HCT116 (cell line): ENCODE results near the gene STK24. TPM values are rescaled to one million over a fixed set of nuclear protein-coding genes. Genes with fewer than 3 reads are reported as not detected.

Experiments
- ATAC-seq: fragments of 200-7000 bp; cut with Tn5 transposase; 2 replicates; pipeline ENCODE4 v1.9.1; 2020; ENCODE audit warnings: mild to moderate bottlenecking, moderate library complexity
- BruUV-seq: library from RNA; stranded (reverse); fragments of 400-500 nt; replicated peaks from 2 replicates; lab custom pipeline; 2021; lab: Mats Ljungman, UMichigan
- CTCF ChIA-PET: fragments of 300-600 bp; sonication (Branson Sonifier 250); formaldehyde crosslinking; loops from one replicate; lab custom pipeline; 2021; ENCODE audit warnings: antibody characterized with exemption; lab: Charles Lee
- POLR2A ChIA-PET: fragments of 300-600, 350-600 bp; sonication (Branson Sonifier 250); formaldehyde crosslinking; loops from one replicate; lab custom pipeline; 2021; ENCODE audit warnings: antibody characterized with exemption; lab: Charles Lee
- RAD21 ChIA-PET, 2 experiments: fragments of 300-600 bp; sonication (Branson Sonifier 250); formaldehyde crosslinking; loops; one replicate each; lab custom pipeline; 2023; ENCODE audit warnings: low total read pairs in 2 of 2; ENCODE audit not compliant: uncharacterized antibody in 2 of 2, unreplicated experiment in 2 of 2, low non-redundant PET in 1 of 2; lab: Charles Lee
- DNase-seq: peaks from one replicate; pipeline ENCODE4 v3.0.0-alpha.2; 2010; ENCODE audit warnings: low read depth, low spot score
- H2AFZ ChIP-seq: fragments of 200-600 bp; shearing (Covaris generic), sonication (generic); 2 replicates; pipeline ENCODE4 v1.6.1; 2017; ENCODE audit warnings: low read depth, mixed run types, mixed read lengths, antibody characterized with exemption, low read length; ENCODE audit not compliant: poor library complexity, severe bottlenecking
- H3K27ac ChIP-seq: 2 replicates; pipeline ENCODE4 v1.5.1; 2012; ENCODE audit warnings: low read depth, low read length
- H3K27me3 ChIP-seq: fragments of 200-600 bp; sonication (generic); 2 replicates; pipeline ENCODE4 v1.6.1; 2016; ENCODE audit warnings: mixed run types, low read length, mixed read lengths; ENCODE audit not compliant: insufficient read depth
- H3K36me3 ChIP-seq, 2 experiments: fragments of 200-500 bp in 1 of 2; fragments of 200-600 bp in 1 of 2; sonication (Bioruptor generic) in 1 of 2; sonication (generic) in 1 of 2; 2 replicates each; pipeline versions ENCODE4 v1.5.1 to v1.6.1; 2014 to 2016; ENCODE audit warnings: low read length in 2 of 2, inconsistent platforms in 1 of 2, mixed read lengths in 1 of 2, mixed run types in 1 of 2; ENCODE audit not compliant: insufficient read depth in 2 of 2, control insufficient read depth in 1 of 2
- H3K4me1 ChIP-seq, 2 experiments: fragments of 200-600 bp in 1 of 2; sonication (generic) in 1 of 2; 2 replicates each; pipeline versions ENCODE4 v1.5.1 to v1.6.1; 2012 to 2017; ENCODE audit warnings: low read length in 2 of 2, inconsistent platforms in 1 of 2, mild to moderate bottlenecking in 1 of 2, mixed read lengths in 1 of 2, mixed run types in 1 of 2, moderate library complexity in 1 of 2; ENCODE audit not compliant: insufficient read depth in 2 of 2, control insufficient read depth in 1 of 2
- H3K4me2 ChIP-seq: fragments of 200-600 bp; sonication (generic); 2 replicates; pipeline ENCODE4 v1.6.1; 2017; ENCODE audit warnings: mixed run types, low read length, mixed read lengths
- H3K4me3 ChIP-seq, 2 experiments: fragments of 200-600 bp in 1 of 2; sonication (generic) in 1 of 2; replicated peaks in 1 of 2; 2 replicates each; pipeline ENCODE4 v1.5.1; 2011 to 2016; ENCODE audit warnings: low read length in 2 of 2, control low read depth in 1 of 2, low read depth in 1 of 2, mild to moderate bottlenecking in 1 of 2, mixed read lengths in 1 of 2, mixed run types in 1 of 2
- H3K79me2 ChIP-seq: fragments of 200-600 bp; sonication (generic); 2 replicates; pipeline ENCODE4 v1.6.1; 2017; ENCODE audit warnings: mild to moderate bottlenecking, mixed run types, low read length, moderate library complexity, mixed read lengths; ENCODE audit not compliant: insufficient read depth
- H3K9ac ChIP-seq: fragments of 200-600 bp; sonication (generic); 2 replicates; pipeline ENCODE4 v1.6.1; 2016; ENCODE audit warnings: low read length, mixed read lengths
- H3K9me2 ChIP-seq: fragments of 200-600 bp; sonication (generic), shearing (Covaris generic); 2 replicates; pipeline ENCODE4 v1.6.1; 2017; ENCODE audit warnings: mixed run types, mild to moderate bottlenecking, moderate library complexity; ENCODE audit not compliant: insufficient read depth
- H3K9me3 ChIP-seq, 2 experiments: fragments of 200-500 bp in 1 of 2; fragments of 200-600 bp in 1 of 2; sonication (Bioruptor generic) in 1 of 2; sonication (generic) in 1 of 2; 2 replicates each; pipeline ENCODE4 v1.6.1; 2014 to 2017; ENCODE audit warnings: low read length in 2 of 2, mixed read lengths in 2 of 2, inconsistent platforms in 1 of 2, low read depth in 1 of 2, mild to moderate bottlenecking in 1 of 2, mixed run types in 1 of 2, moderate library complexity in 1 of 2; ENCODE audit not compliant: control insufficient read depth in 1 of 2, insufficient read depth in 1 of 2
- H4K20me1 ChIP-seq: fragments of 200-600 bp; sonication (generic), shearing (Covaris generic); 2 replicates; pipeline ENCODE4 v1.6.1; 2017; ENCODE audit warnings: mixed run types, mild to moderate bottlenecking, moderate library complexity; ENCODE audit not compliant: insufficient read depth
- ATF3 ChIP-seq: IDR thresholded peaks from 2 replicates; pipeline ENCODE4 v1.6.1; 2012
- CBX3 ChIP-seq: IDR thresholded peaks from 2 replicates; pipeline ENCODE4 v1.6.1; 2012; ENCODE audit warnings: low read depth
- CEBPB ChIP-seq: IDR thresholded peaks from 2 replicates; pipeline ENCODE4 v1.6.1; 2012; ENCODE audit warnings: low read depth
- CTCF ChIP-seq, 3 experiments: fragments of 200-600 bp in 1 of 3; sonication (generic) in 1 of 3; IDR thresholded peaks in 2 of 3; conservative IDR thresholded peaks in 1 of 3; 2 replicates each; pipeline ENCODE4 v1.5.1; 2012 to 2017; ENCODE audit warnings: low read depth in 2 of 3, low read length in 2 of 3, antibody characterized with exemption in 1 of 3, borderline replicate concordance in 1 of 3, control low read depth in 1 of 3, mild to moderate bottlenecking in 1 of 3, mixed read lengths in 1 of 3, mixed run types in 1 of 3, moderate library complexity in 1 of 3; ENCODE audit not compliant: insufficient read depth in 1 of 3
- EGR1 ChIP-seq: IDR thresholded peaks from 2 replicates; pipeline ENCODE4 v1.6.1; 2012; ENCODE audit warnings: low read depth
- ELF1 ChIP-seq: IDR thresholded peaks from 2 replicates; pipeline ENCODE4 v1.6.1; 2012; ENCODE audit warnings: low read depth, borderline replicate concordance
- EZH2 ChIP-seq: fragments of 200-600 bp; sonication (generic); IDR thresholded peaks from 2 replicates; pipeline ENCODE4 v1.6.1; 2017; ENCODE audit warnings: antibody characterized with exemption, mixed run types
- FOSL1 ChIP-seq: IDR thresholded peaks from 2 replicates; pipeline ENCODE4 v1.6.1; 2012; ENCODE audit warnings: low read depth
- JUND ChIP-seq: IDR thresholded peaks from 2 replicates; pipeline ENCODE4 v1.6.1; 2012
- MAX ChIP-seq: IDR thresholded peaks from 2 replicates; pipeline ENCODE4 v1.6.1; 2012
- POLR2AphosphoS5 ChIP-seq: IDR thresholded peaks from 2 replicates; pipeline ENCODE4 v1.6.1; 2011; ENCODE audit warnings: mild to moderate bottlenecking, low read depth, low read length, moderate library complexity
- RAD21 ChIP-seq: IDR thresholded peaks from 2 replicates; pipeline ENCODE4 v1.6.1; 2012; ENCODE audit warnings: low read depth, mild to moderate bottlenecking
- SIN3A ChIP-seq: IDR thresholded peaks from 2 replicates; pipeline ENCODE4 v1.6.1; 2012; ENCODE audit warnings: low read depth
- SP1 ChIP-seq: IDR thresholded peaks from 2 replicates; pipeline ENCODE4 v1.6.1; 2012; ENCODE audit warnings: low read depth
- TCF7L2 ChIP-seq: IDR thresholded peaks from 2 replicates; pipeline ENCODE4 v1.7.0; 2011; ENCODE audit warnings: borderline replicate concordance, inconsistent platforms; ENCODE audit not compliant: insufficient read depth, insufficient read length; ENCODE audit errors: extremely low read depth
- YY1 ChIP-seq: IDR thresholded peaks from 2 replicates; pipeline ENCODE4 v1.6.1; 2011; ENCODE audit warnings: low read length, low read depth, moderate library complexity, mild to moderate bottlenecking; ENCODE audit not compliant: insufficient replicate concordance; ENCODE audit errors: extremely low read depth
- ZBTB33 ChIP-seq: IDR thresholded peaks from 2 replicates; pipeline ENCODE4 v1.6.1; 2011; ENCODE audit warnings: mild to moderate bottlenecking, low read length, moderate library complexity; ENCODE audit not compliant: insufficient replicate concordance; ENCODE audit errors: extremely low read depth
- ZFX ChIP-seq: fragments of 450-650 bp; IDR thresholded peaks from 2 replicates; pipeline ENCODE4 v1.6.1; 2017
- intact Hi-C: fragments of 100-400 bp; cut with micrococcal nuclease; formaldehyde crosslinking; loops from 2 replicates; pipeline ENCODE4 v1.10.0; 2022
- total RNA-seq: library from RNA; stranded (reverse); gene quantifications from one replicate; pipeline ENCODE4 v1.2.1, GENCODE V29; 2021; ENCODE audit not compliant: unreplicated experiment

STK24 gene
- total RNA-seq, 1 experiment from 2014 or later, result 137 TPM

GRCh38 chr13:98513837-98514236 lies 63.1 kb downstream of the STK24 start (continued):
- TF ChIP-seq ZBTB33 (no peak), TCF7L2 (no peak), RAD21 (no peak)

GRCh38 chr13:98512774-98513665 lies 63.9 kb downstream of the STK24 start:
- H3K4me3 ChIP-seq, result no peak overlapping the region
- no peaks in the 10 kb centered on the region for H3K9me2 ChIP-seq
- no peak overlapping the region for H3K4me2 ChIP-seq
- no peak overlapping the region for H3K27ac ChIP-seq
- H3K79me2 ChIP-seq, result peaks cover 100% of the 10 kb centered on the region
- no peak for DNase-seq
- peaks cover 25 to 36% of the 10 kb centered on the region in 2 experiments for H3K4me1 ChIP-seq
- RAD21 ChIA-PET, result no interaction called here
- H3K27me3 ChIP-seq, result no peaks in the 10 kb centered on the region
- no peak overlapping the region for H2AFZ ChIP-seq
- no peak for ATAC-seq
- POLR2A ChIA-PET, result no interaction called here
- no peaks in the 10 kb centered on the region for H3K9me3 ChIP-seq
- no peak overlapping the region for H3K9ac ChIP-seq
- intact Hi-C loops, result no loop called here
- BruUV-seq, result no TSS peak
- peaks cover 0 to 18% of the 10 kb centered on the region in 2 experiments; a peak in 1 of 4 replicates for H3K36me3 ChIP-seq
- CTCF ChIA-PET, result no interaction called here
- H4K20me1 ChIP-seq, result no peaks in the 10 kb centered on the region; the same call in 1 of the 2 replicates
- TF ChIP-seq POLR2AphosphoS5 (no peak), SIN3A (no peak), JUND (no peak), CBX3 (no peak), ZBTB33 (no peak), MAX (no peak), EGR1 (no peak), CTCF (IDR thresholded peaks at IDR 0.05 in 2 of 3, conservative IDR thresholded peaks at IDR 0.05 in 1 of 3; ENCODE audit: borderline replicate concordance in 1 of 3, insufficient read depth in 1 of 3, low read depth in 2 of 3, low read length in 2 of 3) (no peak), ELF1 (no peak), RAD21 (no peak), CEBPB (no peak), ZFX (no peak), ATF3 (no peak), FOSL1 (no peak), SP1 (no peak), EZH2 (no peak), YY1 (no peak)
